Hepatocyte (in vitro differentiated cells): ENCODE results near the gene ZNF683.

Experiments
- CTCF ChIP-seq: fragments of 200-600 bp; sonication (generic); IDR thresholded peaks from 2 replicates; pipeline ENCODE4 v1.5.1; 2016; ENCODE audit warnings: antibody characterized with exemption, mild to moderate bottlenecking; ENCODE audit not compliant: poor library complexity
- EZH2 ChIP-seq: fragments of 200-600 bp; sonication (generic); IDR thresholded peaks from 2 replicates; pipeline ENCODE4 v1.6.1; 2016; ENCODE audit warnings: antibody characterized with exemption, mild to moderate bottlenecking, borderline replicate concordance

- no peak for TF ChIP-seq CTCF
- TF ChIP-seq EZH2: no peak
These were observed 31.1 kb upstream of the ZNF683 start for GRCh38 chr1:26403656-26404055.
